A549 (cell line): ENCODE data around the gene HOXC11. TPM values are rescaled to one million over a fixed set of nuclear protein-coding genes. Genes with fewer than 3 reads are reported as not detected.

Experiments used
- ATAC-seq, 2 experiments: fragments of 200-7000 bp in 1 of 2; fragments of >200 bp in 1 of 2; cut with Nextera tagmentation in 1 of 2; cut with Tn5 transposase in 1 of 2; 3 replicates each; pipeline versions ENCODE4 v1.8.0 to v1.9.1; 2018 to 2020; ENCODE audit warnings: mild to moderate bottlenecking in 1 of 2, moderate library complexity in 1 of 2
- CTCF ChIA-PET: fragments of 300-600 bp; sonication (Branson Sonifier 250); formaldehyde crosslinking; extraction: SDS; loops from one replicate; lab custom pipeline; 2021; ENCODE audit warnings: antibody characterized with exemption, inconsistent platforms; lab: Yijun Ruan, JAX
- POLR2A ChIA-PET: fragments of 350-600 bp; formaldehyde crosslinking; extraction: SDS; loops from one replicate; lab custom pipeline; 2021; ENCODE audit warnings: antibody characterized with exemption, inconsistent platforms; lab: Yijun Ruan, JAX
- DNase-seq, 2 experiments: peaks; one replicate each; pipeline versions ENCODE4 v3.0.0 to v3.0.0-alpha.2; 2011 to 2016; ENCODE audit warnings: low read depth in 1 of 2, low spot score in 1 of 2
- FAIRE-seq: peaks from 2 replicates; lab custom pipeline; 2011; peaks lifted over from hg19 to GRCh38; lab: Jason Lieb, UNC
- H3K27ac ChIP-seq, 2 experiments: fragments of >200 bp; sonication (Bioruptor Twin); formaldehyde crosslinking; 3 replicates each; pipeline ENCODE4 v1.5.1; 2016 to 2017
- H3K4me1 ChIP-seq: fragments of >200 bp; sonication (Bioruptor Twin); formaldehyde crosslinking; 3 replicates; pipeline ENCODE4 v1.6.1; 2016
- H3K4me2 ChIP-seq: fragments of >200 bp; sonication (Bioruptor Twin); formaldehyde crosslinking; 3 replicates; pipeline ENCODE4 v1.6.1; 2016
- H3K4me3 ChIP-seq: fragments of >200 bp; sonication (Bioruptor Twin); formaldehyde crosslinking; 3 replicates; pipeline ENCODE4 v1.5.1; 2016
- H3K9me3 ChIP-seq: fragments of >200 bp; sonication (Bioruptor Twin); formaldehyde crosslinking; 3 replicates; pipeline ENCODE4 v1.6.1; 2016
- BHLHE40 ChIP-seq: IDR thresholded peaks from 2 replicates; pipeline ENCODE4 v1.6.1; 2012; ENCODE audit warnings: low read depth, low read length, inconsistent platforms
- CEBPB ChIP-seq, 2 experiments: fragments of >200 bp in 1 of 2; sonication (Bioruptor Twin) in 1 of 2; formaldehyde crosslinking in 1 of 2; IDR thresholded peaks; 2 replicates each; pipeline ENCODE4 v1.6.1; 2012 to 2016
- CHD2 ChIP-seq: fragments of 150-350 bp; IDR thresholded peaks from 2 replicates; pipeline ENCODE4 v1.6.1; 2014; ENCODE audit warnings: low read length; ENCODE audit not compliant: partially characterized antibody
- CHD4 ChIP-seq: fragments of 200-600 bp; sonication (generic); IDR thresholded peaks from 2 replicates; pipeline ENCODE4 v1.6.1; 2016; ENCODE audit warnings: antibody characterized with exemption, mild to moderate bottlenecking, borderline replicate concordance
- EHF ChIP-seq: fragments of 250-450 bp; sonication (Bioruptor Pico); IDR thresholded peaks from 2 replicates; pipeline ENCODE4 v1.5.0; 2020; ENCODE audit warnings: mild to moderate bottlenecking
- EP300 ChIP-seq, 2 experiments: fragments of >200 bp; sonication (Bioruptor Twin); formaldehyde crosslinking; IDR thresholded peaks; 2 replicates in 1 of 2; 3 replicates in 1 of 2; pipeline ENCODE4 v1.6.1; 2016 to 2017
- ESRRA ChIP-seq: fragments of 150-350 bp; IDR thresholded peaks from 2 replicates; pipeline ENCODE4 v1.6.1; 2014; ENCODE audit warnings: mild to moderate bottlenecking, low read length, borderline replicate concordance
- FOSB ChIP-seq: fragments of 250-450 bp; sonication (Bioruptor Pico); IDR thresholded peaks from 2 replicates; pipeline ENCODE4 v1.5.0; 2020; ENCODE audit warnings: mild to moderate bottlenecking, moderate library complexity
- FOXS1 ChIP-seq: fragments of 250-450 bp; sonication (Bioruptor Pico); IDR thresholded peaks from 2 replicates; pipeline ENCODE4 v1.5.0; 2020; ENCODE audit warnings: mild to moderate bottlenecking, moderate library complexity
- GATA3 ChIP-seq: IDR thresholded peaks from 2 replicates; pipeline ENCODE4 v1.6.1; 2012; ENCODE audit warnings: borderline replicate concordance
- HDAC2 ChIP-seq: fragments of 200-600 bp; sonication (generic); IDR thresholded peaks from 2 replicates; pipeline ENCODE4 v1.6.1; 2016
- HMGXB4 ChIP-seq: fragments of 250-450 bp; sonication (Bioruptor Pico); IDR thresholded peaks from 2 replicates; pipeline ENCODE4 v1.5.0; 2021; ENCODE audit warnings: mild to moderate bottlenecking, moderate library complexity, borderline replicate concordance
- HOXA7 ChIP-seq: fragments of 250-450 bp; sonication (Bioruptor Pico); IDR thresholded peaks from 2 replicates; pipeline ENCODE4 v1.5.0; 2020; ENCODE audit warnings: mild to moderate bottlenecking, moderate library complexity
- HOXB13 ChIP-seq: fragments of 250-450 bp; sonication (Bioruptor Pico); IDR thresholded peaks from 2 replicates; pipeline ENCODE4 v1.5.0; 2020; ENCODE audit warnings: low read depth, mild to moderate bottlenecking, moderate library complexity
- HOXB5 ChIP-seq: fragments of 250-450 bp; sonication (Bioruptor Pico); IDR thresholded peaks from 2 replicates; pipeline ENCODE4 v1.5.0; 2020; ENCODE audit warnings: mild to moderate bottlenecking, moderate library complexity
- JUN ChIP-seq, 2 experiments: fragments of >200 bp; sonication (Bioruptor Twin); formaldehyde crosslinking; IDR thresholded peaks; 2 replicates in 1 of 2; 3 replicates in 1 of 2; pipeline ENCODE4 v1.6.1; 2016 to 2017
- MAX ChIP-seq: IDR thresholded peaks from 2 replicates; pipeline ENCODE4 v1.6.1; 2012
- MAZ ChIP-seq: fragments of 150-350 bp; IDR thresholded peaks from 2 replicates; pipeline ENCODE4 v1.6.1; 2014; ENCODE audit warnings: antibody characterized with exemption, low read depth, low read length, borderline replicate concordance
- NFE2L2 ChIP-seq: fragments of 150-350 bp; conservative IDR thresholded peaks from 2 replicates; pipeline ENCODE4 v1.6.1; 2014; ENCODE audit warnings: low read length
- NPAS2 ChIP-seq: fragments of 250-450 bp; sonication (Bioruptor Pico); IDR thresholded peaks from 2 replicates; pipeline ENCODE4 v1.8.0; 2022; ENCODE audit warnings: mild to moderate bottlenecking, moderate library complexity, borderline replicate concordance
- PBX3 ChIP-seq: IDR thresholded peaks from 2 replicates; pipeline ENCODE4 v1.6.1; 2012
- PHF8 ChIP-seq: fragments of 200-600 bp; sonication (generic); IDR thresholded peaks from 2 replicates; pipeline ENCODE4 v1.6.1; 2016; ENCODE audit warnings: low read depth, mild to moderate bottlenecking, antibody characterized with exemption, moderate library complexity, borderline replicate concordance
- POLR2A ChIP-seq: IDR thresholded peaks from 2 replicates; pipeline ENCODE4 v1.6.1; 2012; ENCODE audit warnings: mild to moderate bottlenecking, low read length
- POLR2AphosphoS2 ChIP-seq: conservative IDR thresholded peaks from 2 replicates; pipeline ENCODE4 v1.6.1; 2012; ENCODE audit warnings: low read length, improper control_type of control experiment, inconsistent platforms
- RARB ChIP-seq: fragments of 250-450 bp; sonication (Bioruptor Pico); IDR thresholded peaks from 2 replicates; pipeline ENCODE4 v1.8.0; 2021; ENCODE audit warnings: mild to moderate bottlenecking, moderate library complexity
- REST ChIP-seq: fragments of 200-600 bp; sonication (generic); IDR thresholded peaks from 2 replicates; pipeline ENCODE4 v1.6.1; 2016; ENCODE audit warnings: antibody characterized with exemption, mild to moderate bottlenecking, moderate library complexity
- RNF2 ChIP-seq: fragments of 200-600 bp; sonication (generic); IDR thresholded peaks from 2 replicates; pipeline ENCODE4 v1.6.1; 2016; ENCODE audit warnings: low read depth, mild to moderate bottlenecking, antibody characterized with exemption, moderate library complexity, borderline replicate concordance
- TP53 ChIP-seq: fragments of 250-450 bp; sonication (Bioruptor Pico); IDR thresholded peaks from 2 replicates; pipeline ENCODE4 v1.5.0; 2021; ENCODE audit warnings: mild to moderate bottlenecking, moderate library complexity
- USF2 ChIP-seq: fragments of 450-650 bp; IDR thresholded peaks from 2 replicates; pipeline ENCODE4 v1.6.1; 2014; ENCODE audit warnings: antibody characterized with exemption
- ZC3H11A ChIP-seq: fragments of 450-650 bp; IDR thresholded peaks from 2 replicates; pipeline ENCODE4 v1.6.1; 2014; ENCODE audit warnings: antibody characterized with exemption, mild to moderate bottlenecking
- ZFP36 ChIP-seq: fragments of 450-650 bp; IDR thresholded peaks from 2 replicates; pipeline ENCODE4 v1.6.1; 2014; ENCODE audit warnings: borderline replicate concordance; ENCODE audit not compliant: partially characterized antibody
- ZNF302 ChIP-seq: fragments of 250-450 bp; sonication (Bioruptor Pico); IDR thresholded peaks from 2 replicates; pipeline ENCODE4 v1.9.0; 2021; ENCODE audit warnings: inconsistent platforms, mild to moderate bottlenecking, moderate library complexity
- ZSCAN20 ChIP-seq: fragments of 250-450 bp; sonication (Bioruptor Pico); IDR thresholded peaks from 2 replicates; pipeline ENCODE4 v1.8.0; 2022; ENCODE audit warnings: mild to moderate bottlenecking, moderate library complexity
- WGBS: methylation state at CpG from one replicate; pipeline ENCODE4 v1.1.6; 2017; ENCODE audit errors: missing lambda C conversion rate; 5-methylcytosine and 5-hydroxymethylcytosine counted together
- polyA plus RNA-seq, 4 experiments: library from polyadenylated mRNA; depleted of rRNA in 3 of 4; stranded (reverse); fragments of >200 nt; fragmentation: RNase III in 1 of 4; extraction: RNeasy Plus Mini Kit Qiagen cat#74134 plus additional on column Dnase treatment in 1 of 4; gene quantifications; 2 replicates in 3 of 4; 3 replicates in 1 of 4; pipeline ENCODE4 v1.2.3, GENCODE V29; 2011 to 2017

HOXC11 gene
- polyA plus RNA-seq, 2 of the 4 experiments (the other 2 are of a cell fraction), result 0.45 to 0.58 TPM

GRCh38 chr12:54000116-54001114 is 27.5 kb downstream of the HOXC11 start, which contains the start of gene HOXC9:
HOXC9 (plus strand) TSS chr12:54000161; CDS start chr12:54000189, 28 bp downstream.
- peak within 1 kb of the TSS; percentile 87 for H3K4me2 ChIP-seq
- H3K9me3 ChIP-seq, result no peaks in the 10 kb centered on the region
- ChIA-PET POLR2A (interaction anchor here (0.6 to 2.2 kb wide), 8 partner anchors 8 to 208 kb away, joined by 3 to 18 read pairs (median 4); partner anchors contain the start of genes HOXC10, HOXC8 and SMUG1), CTCF (interaction anchor here (1.1 to 28.7 kb wide), 17 partner anchors 9 to 254 kb away, joined by 3 to 1074 read pairs (median 6); partner anchors contain the start of genes HOXC10, HOXC5, HOXC8 and SMUG1)
- ATAC-seq, result peak; percentile 44 to 68
- H3K4me1 ChIP-seq, result peaks cover 10% of the 10 kb centered on the region
- WGBS, result 7% methylated on average over 38 of the region's 87 CpGs
- no peak for DNase-seq
- no peak for FAIRE-seq
- peak within 1 kb of the TSS; percentile 83 for H3K4me3 ChIP-seq
- H3K27ac ChIP-seq, result peak within 1 kb of the TSS; percentile 93 to 96
- TF ChIP-seq BHLHE40 (no peak), CHD2 (no peak), RNF2 (peak; percentile 74; the same call in 1 of the 2 replicates), ZC3H11A (no peak), RARB (CRISPR knock-in tag) (no peak), POLR2AphosphoS2 (no peak), HOXB13 (CRISPR knock-in tag) (no peak), EP300 (IDR thresholded peaks at IDR 0.05) (no peak), HMGXB4 (CRISPR knock-in tag) (peak; percentile 63), ZFP36 (no peak), USF2 (no peak), NFE2L2 (no peak), ZNF302 (CRISPR knock-in tag) (no peak), MAX (peak; percentile 79; the same call in 1 of the 2 replicates), POLR2A (peak; percentile 20; the same call in 1 of the 2 replicates), HDAC2 (no peak), NPAS2 (CRISPR knock-in tag) (no peak), CEBPB (IDR thresholded peaks at IDR 0.05) (no peak), HOXB5 (CRISPR knock-in tag) (no peak), PHF8 (peak; percentile 81; the same call in 1 of the 2 replicates), CHD4 (no peak), HOXA7 (CRISPR knock-in tag) (no peak), PBX3 (no peak), FOSB (CRISPR knock-in tag) (no peak), TP53 (CRISPR knock-in tag) (no peak), MAZ (no peak), JUN (IDR thresholded peaks at IDR 0.05) (peak in 1 of 2 experiments; percentile 39; a peak in 1 of 5 replicates), REST (no peak), EHF (no peak), FOXS1 (CRISPR knock-in tag) (no peak), ZSCAN20 (CRISPR knock-in tag) (no peak), ESRRA (no peak), GATA3 (no peak)
